MCF 10A (cell line): ENCODE data around the gene SHH. TPM values are rescaled to one million over a fixed set of nuclear protein-coding genes. Genes with fewer than 3 reads are reported as not detected.

Source experiments
- BruUV-seq: library from RNA; stranded (reverse); fragments of 400-500 nt; replicated peaks from 2 replicates; lab custom pipeline; 2021; lab: Mats Ljungman, UMichigan
- CTCF ChIA-PET: fragments of 300-600 bp; sonication (Branson Sonifier 250); formaldehyde crosslinking; extraction: SDS; loops from one replicate; lab custom pipeline; 2021; ENCODE audit warnings: antibody characterized with exemption, inconsistent platforms; lab: Yijun Ruan, JAX
- POLR2A ChIA-PET: fragments of 300-600, 350-650 bp; sonication (Branson Sonifier 250); formaldehyde crosslinking; extraction: SDS; loops from one replicate; lab custom pipeline; 2020; ENCODE audit warnings: antibody characterized with exemption, inconsistent platforms; lab: Yijun Ruan, JAX
- DNase-seq: peaks from one replicate; pipeline ENCODE4 v3.0.0-alpha.2; 2018; ENCODE audit not compliant: unreplicated experiment
- H3K27ac Mint-ChIP-seq: one replicate; pipeline ENCODE4 v1.8.0; 2022; ENCODE audit warnings: mild to moderate bottlenecking, low read depth, mixed read lengths; ENCODE audit not compliant: unreplicated experiment
- H3K27me3 Mint-ChIP-seq: one replicate; pipeline ENCODE4 v1.8.0; 2022; ENCODE audit warnings: mixed read lengths; ENCODE audit not compliant: insufficient read depth, unreplicated experiment
- H3K36me3 Mint-ChIP-seq: one replicate; pipeline ENCODE4 v1.8.0; 2022; ENCODE audit warnings: mild to moderate bottlenecking, moderate library complexity, mixed read lengths; ENCODE audit not compliant: insufficient read depth, unreplicated experiment
- H3K4me1 Mint-ChIP-seq: one replicate; pipeline ENCODE4 v1.8.0; 2022; ENCODE audit warnings: mixed read lengths; ENCODE audit not compliant: insufficient read depth, unreplicated experiment
- H3K4me3 Mint-ChIP-seq: one replicate; pipeline ENCODE4 v1.8.0; 2022; ENCODE audit warnings: mild to moderate bottlenecking, moderate library complexity, mixed read lengths; ENCODE audit not compliant: unreplicated experiment
- H3K9me3 Mint-ChIP-seq: one replicate; pipeline ENCODE4 v1.8.0; 2022; ENCODE audit warnings: mixed read lengths; ENCODE audit not compliant: unreplicated experiment
- intact Hi-C: fragments of 100-400 bp; cut with micrococcal nuclease; formaldehyde crosslinking; loops from 2 replicates; pipeline ENCODE4 v1.14.1; 2022
- total RNA-seq: library from RNA; stranded (reverse); gene quantifications from 2 replicates; pipeline ENCODE4 v1.2.3, GENCODE V29; 2022
- TF ChIP-seq, protein P1 (sequence below): fragments of 200-600 bp; IDR thresholded peaks from one replicate; pipeline ENCODE4 v1.8.0; 2022; ENCODE audit warnings: antibody characterized with exemption, mild to moderate bottlenecking; ENCODE audit not compliant: unreplicated experiment

The SHH gene
- total RNA-seq, 1 experiment from 2014 or later: not detected

DNA sequence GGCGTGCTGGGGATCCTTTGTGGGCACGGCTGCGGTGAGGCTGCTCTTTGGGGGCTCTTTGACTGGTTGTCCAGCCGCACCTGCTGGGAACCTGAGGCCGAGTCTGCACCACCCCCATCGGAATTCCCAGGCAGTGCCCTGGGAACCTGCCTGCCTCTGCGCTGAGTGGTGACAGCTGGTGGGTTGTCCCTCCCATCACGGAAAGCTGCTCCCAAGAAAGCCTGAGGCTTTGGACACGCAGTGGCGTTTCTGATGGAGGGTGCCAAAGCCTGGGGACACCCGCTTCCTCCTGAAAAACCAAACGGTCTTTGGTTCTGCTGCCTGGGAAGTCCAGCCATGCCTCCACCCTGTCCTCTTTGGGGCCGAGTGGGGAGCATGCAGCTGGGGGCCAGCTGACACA, 21.4 kb upstream of the SHH start:
- Mint-ChIP-seq H3K4me1 (no peaks in the 10 kb centered on the region), H3K9me3 (no peaks in the 10 kb centered on the region), H3K27ac (no peak overlapping the region), H3K36me3 (no peaks in the 10 kb centered on the region), H3K4me3 (no peak overlapping the region), H3K27me3 (peaks cover 21% of the 10 kb centered on the region)
- ChIA-PET CTCF (interaction anchor here (0.6 to 0.7 kb wide), 2 partner anchors 825 to 994 kb away, joined by 3 read pairs; no protein-coding TSS in a partner anchor), POLR2A (no interaction called here)
- intact Hi-C loops: no loop called here
- no TSS peak for BruUV-seq
- TF ChIP-seq, protein P1, sequence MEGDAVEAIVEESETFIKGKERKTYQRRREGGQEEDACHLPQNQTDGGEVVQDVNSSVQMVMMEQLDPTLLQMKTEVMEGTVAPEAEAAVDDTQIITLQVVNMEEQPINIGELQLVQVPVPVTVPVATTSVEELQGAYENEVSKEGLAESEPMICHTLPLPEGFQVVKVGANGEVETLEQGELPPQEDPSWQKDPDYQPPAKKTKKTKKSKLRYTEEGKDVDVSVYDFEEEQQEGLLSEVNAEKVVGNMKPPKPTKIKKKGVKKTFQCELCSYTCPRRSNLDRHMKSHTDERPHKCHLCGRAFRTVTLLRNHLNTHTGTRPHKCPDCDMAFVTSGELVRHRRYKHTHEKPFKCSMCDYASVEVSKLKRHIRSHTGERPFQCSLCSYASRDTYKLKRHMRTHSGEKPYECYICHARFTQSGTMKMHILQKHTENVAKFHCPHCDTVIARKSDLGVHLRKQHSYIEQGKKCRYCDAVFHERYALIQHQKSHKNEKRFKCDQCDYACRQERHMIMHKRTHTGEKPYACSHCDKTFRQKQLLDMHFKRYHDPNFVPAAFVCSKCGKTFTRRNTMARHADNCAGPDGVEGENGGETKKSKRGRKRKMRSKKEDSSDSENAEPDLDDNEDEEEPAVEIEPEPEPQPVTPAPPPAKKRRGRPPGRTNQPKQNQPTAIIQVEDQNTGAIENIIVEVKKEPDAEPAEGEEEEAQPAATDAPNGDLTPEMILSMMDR: no peak
- DNase-seq: no peak

DNA sequence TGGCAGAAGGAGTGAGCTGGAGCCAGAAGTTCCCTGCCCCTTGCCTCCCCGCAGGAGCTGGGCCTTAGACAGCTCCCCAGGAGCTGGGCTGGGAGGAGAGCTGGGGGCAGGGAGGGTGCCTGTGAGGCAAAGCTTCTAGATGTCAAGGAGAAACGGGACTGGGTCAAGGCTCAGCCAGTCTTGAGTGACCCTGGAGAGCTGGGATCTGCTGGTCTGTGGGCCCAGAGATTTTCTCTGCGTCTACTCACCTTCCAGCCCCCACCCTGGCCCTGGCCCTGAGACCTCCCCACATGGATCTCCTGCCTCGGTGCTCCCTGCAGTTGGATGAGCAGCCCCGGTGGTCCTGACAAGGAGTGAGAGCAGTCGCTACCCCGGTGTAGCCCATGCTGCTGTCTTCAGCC, 20.3 kb upstream of the SHH start:
- no peaks in the 10 kb centered on the region for H3K4me1 Mint-ChIP-seq
- no peaks in the 10 kb centered on the region for H3K36me3 Mint-ChIP-seq
- no peak for DNase-seq
- CTCF ChIA-PET: interaction anchor here (0.7 kb wide), 1 partner anchor 241 kb away, joined by 3 read pairs; no protein-coding TSS in a partner anchor
- intact Hi-C loops: no loop called here
- H3K4me3 Mint-ChIP-seq: no peak overlapping the region
- H3K27ac Mint-ChIP-seq: no peak overlapping the region
- POLR2A ChIA-PET: no interaction called here
- TF ChIP-seq, protein P1: no peak
- H3K9me3 Mint-ChIP-seq: no peaks in the 10 kb centered on the region
- peaks cover 21% of the 10 kb centered on the region for H3K27me3 Mint-ChIP-seq
- BruUV-seq: no TSS peak

DNA sequence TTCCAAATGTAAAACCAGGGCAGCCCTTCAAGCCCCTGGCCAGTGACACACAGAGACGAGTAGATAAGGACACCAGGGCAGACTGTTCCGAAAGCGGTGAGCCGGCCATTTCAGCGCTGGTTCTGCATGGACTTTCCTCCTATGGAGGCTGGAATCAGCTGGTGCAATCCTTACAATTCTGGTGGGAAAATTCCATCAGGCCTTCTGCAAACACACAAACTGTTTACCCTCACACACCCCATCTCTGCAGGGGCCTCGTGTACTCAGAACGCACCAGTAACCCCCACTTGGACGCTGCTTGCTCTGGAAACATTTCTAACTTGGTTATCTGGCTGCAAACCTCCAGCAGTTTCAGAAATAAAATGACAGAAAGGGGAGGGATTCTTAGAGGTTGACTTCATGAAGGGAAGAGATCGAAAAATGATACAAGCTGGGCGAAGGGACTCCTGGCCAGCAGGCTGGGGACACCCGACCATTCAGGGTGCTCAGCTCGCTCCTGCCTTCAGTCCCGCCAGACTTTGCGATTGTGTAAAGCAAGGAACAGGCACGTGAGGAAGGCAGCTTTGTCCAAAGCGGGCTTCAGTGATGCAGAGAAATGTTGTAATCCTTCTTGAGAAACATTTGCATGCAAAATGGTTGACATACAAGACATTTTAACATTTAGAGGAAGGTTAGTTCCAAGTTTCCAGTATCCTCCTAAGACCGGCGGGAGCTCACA, 19.7 kb upstream of the SHH start:
- no TSS peak for BruUV-seq
- DNase-seq: no peak
- no peaks in the 10 kb centered on the region for H3K9me3 Mint-ChIP-seq
- ChIA-PET POLR2A (no interaction called here), CTCF (no interaction called here)
- TF ChIP-seq, protein P1: no peak
- H3K27me3 Mint-ChIP-seq: peaks cover 21% of the 10 kb centered on the region
- H3K4me3 Mint-ChIP-seq: no peak overlapping the region
- no peaks in the 10 kb centered on the region for H3K36me3 Mint-ChIP-seq
- intact Hi-C loops: no loop called here
- no peak overlapping the region for H3K27ac Mint-ChIP-seq
- H3K4me1 Mint-ChIP-seq: no peaks in the 10 kb centered on the region

DNA sequence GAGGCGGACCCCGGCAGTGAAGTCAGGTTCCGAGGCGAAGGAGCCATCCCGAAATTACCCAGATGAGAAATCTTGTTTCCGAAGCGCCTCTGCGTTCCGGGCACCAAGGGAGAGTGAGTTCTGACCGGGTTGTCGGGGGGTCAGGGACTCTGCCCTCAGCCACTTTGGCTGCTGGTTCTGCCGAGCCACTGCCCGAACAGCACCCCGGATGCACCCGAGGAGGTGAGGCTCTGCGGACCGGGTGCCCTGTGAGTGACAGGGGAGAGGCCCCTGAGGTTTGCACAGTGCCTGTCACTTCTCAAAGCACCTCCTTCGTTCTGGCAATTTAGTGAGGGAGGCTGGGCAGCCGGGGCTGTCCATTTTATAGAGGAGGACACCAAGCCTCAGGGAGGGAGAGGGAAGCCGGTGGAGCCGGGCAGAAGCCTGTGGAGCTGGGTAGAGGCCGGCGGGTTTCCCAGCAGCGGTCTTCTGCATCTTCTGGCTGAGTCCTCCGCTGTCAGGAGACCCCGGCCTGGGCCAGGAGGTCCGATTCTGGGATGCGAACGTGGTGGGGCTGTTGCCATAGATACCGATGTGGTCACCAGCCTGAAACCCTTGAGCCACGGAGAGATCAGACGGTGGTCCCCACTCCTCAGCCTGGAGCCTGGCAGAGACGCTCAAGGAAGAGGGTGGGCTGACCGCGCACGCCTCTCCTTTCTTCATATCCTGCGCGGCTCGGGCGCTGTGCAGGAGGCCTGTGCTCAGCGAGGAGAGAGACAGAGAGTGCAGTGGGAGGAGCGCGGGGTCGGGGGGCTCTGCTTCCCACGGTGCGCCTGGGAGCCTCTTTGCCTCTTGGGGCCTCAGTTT, 18.9 kb upstream of the SHH start:
- Mint-ChIP-seq H3K27me3 (peaks cover 21% of the 10 kb centered on the region), H3K36me3 (no peaks in the 10 kb centered on the region), H3K4me1 (no peaks in the 10 kb centered on the region), H3K9me3 (no peaks in the 10 kb centered on the region), H3K27ac (no peak overlapping the region), H3K4me3 (no peak overlapping the region)
- TF ChIP-seq, protein P1: no peak
- intact Hi-C loops: no loop called here
- POLR2A ChIA-PET: no interaction called here
- no peak for DNase-seq
- no TSS peak for BruUV-seq
- CTCF ChIA-PET: no interaction called here
